Lower leg skin (tissue), 4 donors: ENCODE results near the gene CCHCR1. TPM values are rescaled to one million over a fixed set of nuclear protein-coding genes. Genes with fewer than 3 reads are reported as not detected.

Experiments
- DNase-seq, 2 donors: peaks; one replicate each; pipeline ENCODE4 v3.0.0-alpha.2; 2019; ENCODE audit warnings: low spot score in 2 of 2
- H3K4me3 ChIP-seq: fragments of 200-600 bp; sonication (generic); 2 replicates; pipeline ENCODE4 v1.5.1; 2017; ENCODE audit warnings: mild to moderate bottlenecking, low read depth; ENCODE audit not compliant: poor library complexity, severe bottlenecking
- POLR2A ChIP-seq, 2 donors: fragments of 450-650 bp; IDR thresholded peaks; one replicate each; pipeline ENCODE4 v1.6.1; 2016 to 2017; ENCODE audit warnings: antibody characterized with exemption in 2 of 2, mild to moderate bottlenecking in 1 of 2, moderate library complexity in 1 of 2
- WGBS, 2 donors: methylation state at CpG; one replicate each; pipeline ENCODE4 v1.1.5; 2018; 5-methylcytosine and 5-hydroxymethylcytosine counted together
- intact Hi-C: fragments of 100-400 bp; cut with DNase I; formaldehyde crosslinking; loops from one replicate; pipeline ENCODE4 v1.15.0; 2023; ENCODE audit warnings: low total_unique reads
- total RNA-seq, 4 donors: library from RNA; depleted of rRNA; stranded (reverse); fragments of >200 nt; gene quantifications; one replicate each; pipeline ENCODE4 v1.1.0, GENCODE V29; 2016
- TF ChIP-seq, protein P1 (sequence below), 3 donors: fragments of 450-650 bp; IDR thresholded peaks; one replicate each; pipeline ENCODE4 v1.5.1; 2016; ENCODE audit warnings: antibody characterized with exemption in 3 of 3, mild to moderate bottlenecking in 3 of 3, moderate library complexity in 2 of 3

Gene CCHCR1
- total RNA-seq, 4 donors from 2014 or later: 13.1 to 34.1 (median 21.7) TPM

DNA sequence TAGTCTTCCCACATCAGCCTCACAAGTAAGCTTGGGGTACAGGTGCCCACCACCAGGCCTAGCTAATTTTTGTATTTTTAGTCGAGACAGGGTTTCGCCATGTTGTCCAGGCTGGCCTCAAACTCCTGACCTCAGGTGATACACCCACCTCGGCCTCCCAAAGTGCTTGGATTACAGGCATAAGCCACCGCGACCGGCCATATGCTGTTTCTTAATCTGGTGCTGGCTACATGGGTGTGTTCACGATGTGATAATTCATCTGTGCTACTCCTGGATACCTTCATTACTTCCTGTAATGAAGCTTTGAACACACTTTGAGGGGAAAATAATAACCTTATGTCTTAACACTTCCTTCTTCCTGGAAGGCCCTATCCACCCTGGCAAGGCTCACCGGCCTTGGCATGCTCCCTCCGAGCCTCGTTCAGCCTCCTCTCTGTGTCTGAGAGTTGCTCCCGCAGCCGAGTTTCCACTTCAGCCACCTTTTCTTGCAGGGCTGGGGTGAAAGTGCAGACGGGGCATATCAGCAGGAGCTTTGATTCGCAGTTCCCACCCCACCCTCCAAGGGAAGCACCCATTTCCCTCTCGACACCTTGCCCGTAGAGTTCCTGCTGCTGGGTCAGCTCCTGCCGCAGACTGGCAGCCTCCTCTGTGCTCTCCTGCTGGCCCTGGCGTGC is 13.2 kb downstream of the CCHCR1 start:
- intact Hi-C loops: no loop called here
- WGBS, 2 donors: 83% methylated on average over 18 of the region's 18 CpGs
- TF ChIP-seq POLR2A (IDR thresholded peaks at IDR 0.05): no peak
- TF ChIP-seq, protein P1, sequence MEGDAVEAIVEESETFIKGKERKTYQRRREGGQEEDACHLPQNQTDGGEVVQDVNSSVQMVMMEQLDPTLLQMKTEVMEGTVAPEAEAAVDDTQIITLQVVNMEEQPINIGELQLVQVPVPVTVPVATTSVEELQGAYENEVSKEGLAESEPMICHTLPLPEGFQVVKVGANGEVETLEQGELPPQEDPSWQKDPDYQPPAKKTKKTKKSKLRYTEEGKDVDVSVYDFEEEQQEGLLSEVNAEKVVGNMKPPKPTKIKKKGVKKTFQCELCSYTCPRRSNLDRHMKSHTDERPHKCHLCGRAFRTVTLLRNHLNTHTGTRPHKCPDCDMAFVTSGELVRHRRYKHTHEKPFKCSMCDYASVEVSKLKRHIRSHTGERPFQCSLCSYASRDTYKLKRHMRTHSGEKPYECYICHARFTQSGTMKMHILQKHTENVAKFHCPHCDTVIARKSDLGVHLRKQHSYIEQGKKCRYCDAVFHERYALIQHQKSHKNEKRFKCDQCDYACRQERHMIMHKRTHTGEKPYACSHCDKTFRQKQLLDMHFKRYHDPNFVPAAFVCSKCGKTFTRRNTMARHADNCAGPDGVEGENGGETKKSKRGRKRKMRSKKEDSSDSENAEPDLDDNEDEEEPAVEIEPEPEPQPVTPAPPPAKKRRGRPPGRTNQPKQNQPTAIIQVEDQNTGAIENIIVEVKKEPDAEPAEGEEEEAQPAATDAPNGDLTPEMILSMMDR (IDR thresholded peaks at IDR 0.05): no peak
- no peak for DNase-seq
- no peak overlapping the region for H3K4me3 ChIP-seq

DNA sequence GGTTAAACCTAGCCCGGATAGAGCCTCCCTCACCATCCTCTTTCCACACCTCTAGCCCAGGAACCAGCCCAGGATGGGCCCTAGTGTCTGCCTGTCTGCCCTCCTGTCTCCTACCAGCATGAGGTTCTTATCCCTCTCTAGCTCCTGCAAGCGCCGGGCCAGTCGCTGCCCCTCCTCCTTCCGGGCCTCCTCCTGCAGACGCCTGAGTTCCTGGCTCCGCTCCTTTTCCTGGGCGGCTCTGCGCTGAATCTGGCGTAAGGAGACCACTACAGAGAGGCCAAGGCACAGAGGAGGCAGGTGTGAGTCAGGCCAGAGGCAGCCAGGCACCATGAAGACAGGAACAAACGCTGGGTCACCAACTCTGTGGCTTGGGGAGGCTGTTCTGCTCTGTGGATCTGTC is 14.5 kb downstream of the CCHCR1 start:
- intact Hi-C loops: no loop called here
- TF ChIP-seq, protein P1 (IDR thresholded peaks at IDR 0.05): no peak
- TF ChIP-seq POLR2A (IDR thresholded peaks at IDR 0.05): no peak
- DNase-seq: no peak
- 51 to 59% methylated on average over 11 of the region's 11 CpGs for WGBS, 2 donors
- H3K4me3 ChIP-seq: no peak overlapping the region

DNA sequence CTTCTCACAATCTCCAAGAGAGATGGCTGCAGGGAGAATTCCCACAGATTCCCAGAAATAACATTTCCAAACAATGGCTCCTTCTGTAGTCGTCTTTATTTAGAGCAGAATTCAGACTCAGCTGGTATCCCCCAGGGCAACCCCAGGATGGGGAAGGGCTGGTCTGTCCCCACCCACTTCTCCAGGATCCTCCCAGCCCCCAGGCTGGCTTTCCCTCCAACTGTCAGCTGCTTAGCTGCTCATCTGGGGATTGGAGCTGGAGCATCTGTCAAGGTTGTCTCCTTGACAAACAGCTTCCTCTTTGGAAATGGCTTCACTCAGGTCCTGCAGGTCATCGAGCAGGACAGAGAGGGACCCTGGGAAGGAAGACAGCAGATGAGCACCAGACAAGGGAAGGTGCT is 15.2 kb downstream of the CCHCR1 start:
- TF ChIP-seq, protein P1 (IDR thresholded peaks at IDR 0.05): no peak
- TF ChIP-seq POLR2A (IDR thresholded peaks at IDR 0.05): no peak
- H3K4me3 ChIP-seq: no peak overlapping the region
- DNase-seq: no peak
- intact Hi-C loops: no loop called here
- WGBS, 2 donors: 20 to 31% methylated on average over 2 of the region's 2 CpGs

DNA sequence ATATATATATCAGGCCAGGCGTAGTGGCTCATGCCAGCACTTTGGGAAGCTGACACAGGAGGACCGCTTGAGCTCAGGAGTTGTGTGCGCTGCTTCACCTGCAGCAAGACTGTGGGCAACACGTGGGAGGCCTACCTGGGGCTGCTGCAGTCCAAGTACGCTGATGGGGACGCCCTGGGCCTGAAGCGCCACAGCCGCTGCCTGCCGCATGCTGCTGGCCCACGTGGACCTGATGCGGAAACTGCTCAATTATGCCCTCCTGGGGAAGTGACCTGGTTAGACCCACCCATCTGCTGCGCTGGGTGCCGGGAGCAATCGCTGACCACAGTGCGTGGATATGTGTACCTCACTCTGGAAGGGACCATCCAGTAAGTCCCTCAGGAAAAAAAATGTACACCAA is 17.0 kb downstream of the CCHCR1 start:
- WGBS, 2 donors: 88 to 89% methylated on average over 15 of the region's 15 CpGs
- H3K4me3 ChIP-seq: no peak overlapping the region
- no peak for TF ChIP-seq POLR2A (IDR thresholded peaks at IDR 0.05)
- TF ChIP-seq, protein P1 (IDR thresholded peaks at IDR 0.05): no peak
- no peak for DNase-seq
- intact Hi-C loops: no loop called here

DNA sequence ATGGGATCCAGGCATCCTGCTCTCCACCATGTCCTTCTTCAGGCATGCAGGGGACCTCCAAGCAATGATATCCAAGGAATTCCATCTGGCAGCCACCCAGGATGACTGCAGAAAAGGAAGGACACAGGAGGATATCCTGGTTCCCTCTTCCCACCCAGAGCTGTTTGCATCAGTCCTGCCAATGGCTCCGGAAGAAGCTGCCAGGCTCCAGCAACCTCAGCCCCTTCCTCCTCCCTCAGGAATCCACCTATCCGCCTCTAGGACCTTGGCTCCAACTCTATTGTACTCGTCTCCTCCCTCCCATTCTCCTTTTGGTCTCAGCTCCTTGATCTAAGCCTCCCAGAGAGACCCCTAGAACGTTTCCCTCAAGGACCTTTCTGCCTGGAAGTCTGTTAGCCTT is 18.0 kb downstream of the CCHCR1 start:
- intact Hi-C loops: loop anchor here (5.0 kb wide), 2 partner anchors 53 to 223 kb away; no protein-coding TSS in a partner anchor
- H3K4me3 ChIP-seq: no peak overlapping the region
- no peak for DNase-seq
- no peak for TF ChIP-seq POLR2A (IDR thresholded peaks at IDR 0.05)
- TF ChIP-seq, protein P1 (IDR thresholded peaks at IDR 0.05): no peak
- WGBS, 2 donors: 17 to 31% methylated on average over 4 of the region's 4 CpGs

DNA sequence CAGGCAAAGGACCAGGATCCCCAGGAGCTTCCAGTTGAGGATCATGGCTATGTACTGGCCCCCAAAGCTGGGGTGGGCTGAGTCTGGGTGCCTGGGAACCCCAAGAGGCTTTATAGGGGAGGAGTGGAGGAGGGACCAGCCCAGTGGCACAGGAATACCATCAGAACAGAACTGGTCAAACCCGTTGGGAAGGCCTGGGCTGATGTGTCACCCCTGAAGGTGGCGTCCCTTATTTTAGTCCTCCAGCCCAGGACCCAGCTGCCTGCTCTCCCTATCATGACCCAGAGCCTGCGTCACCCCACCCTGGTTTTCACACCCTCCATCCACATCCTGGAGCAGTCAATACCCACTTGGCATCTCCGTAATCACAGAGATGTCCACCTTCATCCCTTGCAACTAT is 18.6 kb downstream of the CCHCR1 start, which contains the start of gene PSORS1C2:
Gene PSORS1C2 (minus strand): TSS at position 85 of the 400 bp plus-strand sequence. CDS start 40 bp downstream, at position 45.
- H3K4me3 ChIP-seq: no peak within 1 kb of the TSS
- 60 to 76% methylated on average over 4 of the region's 4 CpGs for WGBS, 2 donors
- intact Hi-C loops: loop anchor here (5.0 kb wide), 2 partner anchors 53 to 223 kb away; no protein-coding TSS in a partner anchor
- TF ChIP-seq POLR2A (IDR thresholded peaks at IDR 0.05): no peak
- TF ChIP-seq, protein P1 (IDR thresholded peaks at IDR 0.05): no peak
- DNase-seq: no peak
